Activated T-cell treated with anti-CD3 and anti-CD28 coated beads, Interleukin-2, amount 50 U/mL, for 4 hours (primary cell): ENCODE measurements around the gene MALSU1. TPM values are rescaled to one million over a fixed set of nuclear protein-coding genes. Genes with fewer than 3 reads are reported as not detected.
"Not testable (repeated sequence)": the region's sequence is repeated elsewhere in the genome, so short reads cannot be mapped to it uniquely, and the experiment has no call there.

ENCODE experiments used
- ATAC-seq, 2 donors: fragments of 200-7000 bp; cut with Tn5 transposase; one replicate each; pipeline ENCODE4 v1.10.0; 2021
- DNase-seq: peaks from one replicate; pipeline ENCODE4 v3.0.0-alpha.2; 2020
- H3K27me3 Mint-ChIP-seq: one replicate; pipeline ENCODE4 v1.8.0; 2021; ENCODE audit warnings: low read depth, mixed read lengths
- H3K36me3 Mint-ChIP-seq: one replicate; pipeline ENCODE4 v1.8.0; 2022; ENCODE audit warnings: mixed read lengths; ENCODE audit not compliant: insufficient read depth
- H3K4me1 Mint-ChIP-seq: one replicate; pipeline ENCODE4 v1.8.0; 2021; ENCODE audit warnings: low read depth, mixed read lengths
- H3K4me3 Mint-ChIP-seq: one replicate; pipeline ENCODE4 v1.8.0; 2021; ENCODE audit warnings: mild to moderate bottlenecking, moderate library complexity, mixed read lengths
- H3K9me3 Mint-ChIP-seq: one replicate; pipeline ENCODE4 v1.8.0; 2021; ENCODE audit warnings: mixed read lengths
- total RNA-seq, 3 donors: library from RNA; stranded (reverse); gene quantifications; one replicate each; pipeline ENCODE4 v1.2.1, GENCODE V29; 2021

MALSU1 gene
- total RNA-seq, 3 donors from 2014 or later = 96.5 to 121 (median 113) TPM

- peaks cover 17% of the 10 kb centered on the region for H3K4me1 Mint-ChIP-seq
- DNase-seq (no peak), ATAC-seq (no peak)
- H3K4me3 Mint-ChIP-seq = no peak overlapping the region
- no peaks in the 10 kb centered on the region for H3K9me3 Mint-ChIP-seq
- H3K27me3 Mint-ChIP-seq = no peaks in the 10 kb centered on the region
- no peaks in the 10 kb centered on the region for H3K36me3 Mint-ChIP-seq
These were observed 3.8 kb upstream of the MALSU1 start for GRCh38 chr7:23295401-23295697.

GRCh38 chr7:23298141-23298881 lies 828 bp upstream of the MALSU1 start:
- peaks cover 39% of the 10 kb centered on the region for H3K4me1 Mint-ChIP-seq

GRCh38 chr7:23299770-23300300 lies 696 bp downstream of the MALSU1 start:
- Mint-ChIP-seq H3K36me3 (peaks cover 14% of the 10 kb centered on the region), H3K9me3 (no peaks in the 10 kb centered on the region), H3K4me1 (peaks cover 51% of the 10 kb centered on the region), H3K4me3 (peak overlapping the region; percentile 95), H3K27me3 (no peaks in the 10 kb centered on the region)
- DNase-seq (no peak), ATAC-seq (no peak)

More at GRCh38 chr7:23298141-23298881, 828 bp upstream of the MALSU1 start:
- ATAC-seq (no peak), DNase-seq (no peak)
- peak overlapping the region; percentile 95 for H3K4me3 Mint-ChIP-seq
- H3K36me3 Mint-ChIP-seq = peaks cover 12% of the 10 kb centered on the region
- no peaks in the 10 kb centered on the region for H3K27me3 Mint-ChIP-seq
- H3K9me3 Mint-ChIP-seq = no peaks in the 10 kb centered on the region

GRCh38 chr7:23306936-23307521 lies 7.9 kb downstream of the MALSU1 start:
- H3K9me3 Mint-ChIP-seq = no peaks in the 10 kb centered on the region
- peaks cover 44% of the 10 kb centered on the region for H3K4me1 Mint-ChIP-seq
- no peaks in the 10 kb centered on the region for H3K27me3 Mint-ChIP-seq
- H3K36me3 Mint-ChIP-seq = peaks cover 45% of the 10 kb centered on the region
- H3K4me3 Mint-ChIP-seq = no peak overlapping the region
- peak; percentile 69 to 77 for ATAC-seq
- no peak for DNase-seq

- no peak overlapping the region for H3K4me3 Mint-ChIP-seq
- ATAC-seq = no peak
- H3K27me3 Mint-ChIP-seq = no peaks in the 10 kb centered on the region
These were observed 9.6 kb downstream of the MALSU1 start for GRCh38 chr7:23308754-23309153.

GRCh38 chr7:23312141-23312540 lies 13.0 kb downstream of the MALSU1 start:
- H3K27me3 Mint-ChIP-seq, ATAC-seq, H3K4me1 Mint-ChIP-seq, H3K4me3 Mint-ChIP-seq, DNase-seq, H3K9me3 Mint-ChIP-seq: not testable (repeated sequence)
- peaks cover 21% of the 10 kb centered on the region for H3K36me3 Mint-ChIP-seq

More at GRCh38 chr7:23308754-23309153, 9.6 kb downstream of the MALSU1 start:
- peaks cover 31% of the 10 kb centered on the region for H3K4me1 Mint-ChIP-seq
- no peaks in the 10 kb centered on the region for H3K9me3 Mint-ChIP-seq
- peaks cover 35% of the 10 kb centered on the region for H3K36me3 Mint-ChIP-seq
- DNase-seq = no peak

- Mint-ChIP-seq H3K27me3 (peaks cover 12% of the 10 kb centered on the region), H3K36me3 (peaks cover 6% of the 10 kb centered on the region), H3K4me3 (no peak overlapping the region), H3K9me3 (no peaks in the 10 kb centered on the region), H3K4me1 (no peaks in the 10 kb centered on the region)
- ATAC-seq (no peak), DNase-seq (no peak)
These were observed 16.2 kb downstream of the MALSU1 start for GRCh38 chr7:23315366-23315765.

- Mint-ChIP-seq H3K9me3 (peaks cover 2% of the 10 kb centered on the region), H3K4me3 (no peak overlapping the region), H3K36me3 (no peaks in the 10 kb centered on the region), H3K27me3 (peaks cover 5% of the 10 kb centered on the region), H3K4me1 (no peaks in the 10 kb centered on the region)
- ATAC-seq (no peak), DNase-seq (no peak)
These were observed 32.0 kb downstream of the MALSU1 start for GRCh38 chr7:23331132-23331531.

- H3K27me3 Mint-ChIP-seq = peaks cover 3% of the 10 kb centered on the region
- no peaks in the 10 kb centered on the region for H3K36me3 Mint-ChIP-seq
- H3K4me3 Mint-ChIP-seq = no peak overlapping the region
- ATAC-seq (no peak), DNase-seq (no peak)
- H3K4me1 Mint-ChIP-seq = no peaks in the 10 kb centered on the region
- no peaks in the 10 kb centered on the region for H3K9me3 Mint-ChIP-seq
These were observed 33.1 kb downstream of the MALSU1 start for GRCh38 chr7:23332193-23332592.

GRCh38 chr7:23332910-23333612 lies 33.9 kb downstream of the MALSU1 start:
- H3K36me3 Mint-ChIP-seq = no peaks in the 10 kb centered on the region
- no peak for ATAC-seq
- no peaks in the 10 kb centered on the region for H3K4me1 Mint-ChIP-seq
- H3K9me3 Mint-ChIP-seq = no peaks in the 10 kb centered on the region
- H3K27me3 Mint-ChIP-seq = peaks cover 5% of the 10 kb centered on the region
- DNase-seq = no peak
- H3K4me3 Mint-ChIP-seq = no peak overlapping the region

GRCh38 chr7:23333671-23334246 lies 34.6 kb downstream of the MALSU1 start:
- DNase-seq = no peak
- peaks cover 5% of the 10 kb centered on the region for H3K27me3 Mint-ChIP-seq
- H3K4me1 Mint-ChIP-seq = no peaks in the 10 kb centered on the region
- no peaks in the 10 kb centered on the region for H3K36me3 Mint-ChIP-seq
- ATAC-seq = no peak
- no peaks in the 10 kb centered on the region for H3K9me3 Mint-ChIP-seq
- no peak overlapping the region for H3K4me3 Mint-ChIP-seq

GRCh38 chr7:23334482-23335056 lies 35.4 kb downstream of the MALSU1 start:
- no peaks in the 10 kb centered on the region for H3K4me1 Mint-ChIP-seq
- DNase-seq (no peak), ATAC-seq (no peak)
- no peaks in the 10 kb centered on the region for H3K36me3 Mint-ChIP-seq
- peaks cover 5% of the 10 kb centered on the region for H3K27me3 Mint-ChIP-seq
- H3K4me3 Mint-ChIP-seq = no peak overlapping the region
- H3K9me3 Mint-ChIP-seq = no peaks in the 10 kb centered on the region

- Mint-ChIP-seq H3K9me3 (no peaks in the 10 kb centered on the region), H3K4me1 (no peaks in the 10 kb centered on the region), H3K4me3 (no peak overlapping the region), H3K36me3 (no peaks in the 10 kb centered on the region), H3K27me3 (peaks cover 5% of the 10 kb centered on the region)
- ATAC-seq (no peak), DNase-seq (no peak)
These were observed 36.0 kb downstream of the MALSU1 start for GRCh38 chr7:23335136-23335535.

GRCh38 chr7:23335621-23336020 lies 36.5 kb downstream of the MALSU1 start:
- no peak overlapping the region for H3K4me3 Mint-ChIP-seq
- H3K4me1 Mint-ChIP-seq = no peaks in the 10 kb centered on the region
- H3K36me3 Mint-ChIP-seq = no peaks in the 10 kb centered on the region
- no peak for ATAC-seq
- H3K27me3 Mint-ChIP-seq = peaks cover 5% of the 10 kb centered on the region
- DNase-seq = no peak
- H3K9me3 Mint-ChIP-seq = no peaks in the 10 kb centered on the region
